ENCODE data around the gene UHRF2. TPM values are rescaled to one million over a fixed set of nuclear protein-coding genes. Genes with fewer than 3 reads are reported as not detected.

The UHRF2 gene
- total RNA-seq, 1 donor from 2014 or later: 61.2 TPM

GRCh38 chr9:6473151-6473550 lies 60.2 kb downstream of the UHRF2 start:
- Mint-ChIP-seq H3K27ac (peak overlapping the region; percentile 9), H3K4me1 (peaks cover 2% of the 10 kb centered on the region)
- DNase-seq (ENCODE audit: low spot score in 2 of 2, unreplicated experiment in 2 of 2): no peak

GRCh38 chr9:6479959-6480358 lies 67.0 kb downstream of the UHRF2 start:
- TF ChIP-seq CTCF (IDR thresholded peaks at IDR 0.05; ENCODE audit: unreplicated experiment): no peak
- no peaks in the 10 kb centered on the region for H3K27me3 Mint-ChIP-seq (ENCODE audit: low read depth)
- H3K27ac Mint-ChIP-seq: no peak overlapping the region
- no peak overlapping the region for H3K4me3 Mint-ChIP-seq
- H3K36me3 Mint-ChIP-seq: peaks cover 16% of the 10 kb centered on the region
- no peak for DNase-seq (ENCODE audit: low spot score in 2 of 2, unreplicated experiment in 2 of 2)
- H3K4me1 Mint-ChIP-seq: no peaks in the 10 kb centered on the region
- H3K9me3 Mint-ChIP-seq: no peaks in the 10 kb centered on the region

More at GRCh38 chr9:6473151-6473550, 60.2 kb downstream of the UHRF2 start:
- Mint-ChIP-seq H3K36me3 (peaks cover 7% of the 10 kb centered on the region), H3K9me3 (no peaks in the 10 kb centered on the region), H3K4me3 (no peak overlapping the region), H3K27me3 (ENCODE audit: low read depth) (no peaks in the 10 kb centered on the region)
- no peak for TF ChIP-seq CTCF (IDR thresholded peaks at IDR 0.05; ENCODE audit: unreplicated experiment)

- TF ChIP-seq CTCF (IDR thresholded peaks at IDR 0.05; ENCODE audit: unreplicated experiment): no peak
- peaks cover 24% of the 10 kb centered on the region for H3K36me3 Mint-ChIP-seq
- no peak overlapping the region for H3K4me3 Mint-ChIP-seq
- H3K9me3 Mint-ChIP-seq: no peaks in the 10 kb centered on the region
- no peaks in the 10 kb centered on the region for H3K4me1 Mint-ChIP-seq
- no peak overlapping the region for H3K27ac Mint-ChIP-seq
- no peak for DNase-seq (ENCODE audit: low spot score in 2 of 2, unreplicated experiment in 2 of 2)
- no peaks in the 10 kb centered on the region for H3K27me3 Mint-ChIP-seq (ENCODE audit: low read depth)
Measured at GRCh38 chr9:6484210-6484609, 71.2 kb downstream of the UHRF2 start.

GRCh38 chr9:6488395-6488794 lies 75.4 kb downstream of the UHRF2 start:
- TF ChIP-seq CTCF (IDR thresholded peaks at IDR 0.05; ENCODE audit: unreplicated experiment): no peak
- Mint-ChIP-seq H3K27ac (no peak overlapping the region), H3K4me3 (no peak overlapping the region), H3K36me3 (peaks cover 23% of the 10 kb centered on the region), H3K9me3 (no peaks in the 10 kb centered on the region), H3K4me1 (no peaks in the 10 kb centered on the region), H3K27me3 (ENCODE audit: low read depth) (no peaks in the 10 kb centered on the region)
- no peak for DNase-seq (ENCODE audit: low spot score in 2 of 2, unreplicated experiment in 2 of 2)

GRCh38 chr9:6489099-6489498 lies 76.1 kb downstream of the UHRF2 start:
- DNase-seq (ENCODE audit: low spot score in 2 of 2, unreplicated experiment in 2 of 2): no peak
- TF ChIP-seq CTCF (IDR thresholded peaks at IDR 0.05; ENCODE audit: unreplicated experiment): no peak
- no peak overlapping the region for H3K4me3 Mint-ChIP-seq
- no peaks in the 10 kb centered on the region for H3K4me1 Mint-ChIP-seq
- no peaks in the 10 kb centered on the region for H3K9me3 Mint-ChIP-seq
- no peak overlapping the region for H3K27ac Mint-ChIP-seq
- no peaks in the 10 kb centered on the region for H3K27me3 Mint-ChIP-seq (ENCODE audit: low read depth)
- H3K36me3 Mint-ChIP-seq: peaks cover 25% of the 10 kb centered on the region

GRCh38 chr9:6490863-6491262 lies 77.9 kb downstream of the UHRF2 start:
- peaks cover 24% of the 10 kb centered on the region for H3K36me3 Mint-ChIP-seq
- H3K27me3 Mint-ChIP-seq (ENCODE audit: low read depth): no peaks in the 10 kb centered on the region
- H3K4me3 Mint-ChIP-seq: no peak overlapping the region
- H3K9me3 Mint-ChIP-seq: no peaks in the 10 kb centered on the region
- H3K4me1 Mint-ChIP-seq: no peaks in the 10 kb centered on the region
- TF ChIP-seq CTCF (IDR thresholded peaks at IDR 0.05; ENCODE audit: unreplicated experiment): no peak
- no peak for DNase-seq (ENCODE audit: low spot score in 2 of 2, unreplicated experiment in 2 of 2)
- no peak overlapping the region for H3K27ac Mint-ChIP-seq
